WTC11 (cell line): ENCODE results near the gene DHTKD1. TPM values are rescaled to one million over a fixed set of nuclear protein-coding genes. Genes with fewer than 3 reads are reported as not detected.

Source experiments
- ATAC-seq: fragments of 200-7000 bp; cut with Tn5 transposase; 2 replicates; pipeline ENCODE4 v1.10.0; 2021; ENCODE audit warnings: mild to moderate bottlenecking, moderate library complexity
- CTCF ChIA-PET: fragments of 300-600 bp; sonication (Branson Sonifier 250); formaldehyde crosslinking; loops from one replicate; lab custom pipeline; 2021; ENCODE audit warnings: antibody characterized with exemption; lab: Charles Lee
- POLR2A ChIA-PET: fragments of 350-600 bp; sonication (Branson Sonifier 250); formaldehyde crosslinking; loops from one replicate; lab custom pipeline; 2021; ENCODE audit warnings: antibody characterized with exemption; lab: Charles Lee
- DNase-seq: peaks from one replicate; pipeline ENCODE4 v3.0.0; 2021; ENCODE audit warnings: low spot score
- H3K27ac Mint-ChIP-seq: 2 replicates; pipeline ENCODE4 v1.8.0; 2021; ENCODE audit warnings: mixed read lengths
- H3K27me3 Mint-ChIP-seq: 2 replicates; pipeline ENCODE4 v1.8.0; 2021; ENCODE audit warnings: low read depth, mild to moderate bottlenecking, moderate library complexity, mixed read lengths
- H3K36me3 Mint-ChIP-seq: 2 replicates; pipeline ENCODE4 v1.8.0; 2021; ENCODE audit warnings: mixed read lengths
- H3K4me1 Mint-ChIP-seq: 2 replicates; pipeline ENCODE4 v1.8.0; 2022; ENCODE audit warnings: mixed read lengths
- H3K4me3 Mint-ChIP-seq: 2 replicates; pipeline ENCODE4 v1.8.0; 2021; ENCODE audit warnings: mild to moderate bottlenecking, moderate library complexity, mixed read lengths
- H3K9me3 Mint-ChIP-seq: 2 replicates; pipeline ENCODE4 v1.8.0; 2021; ENCODE audit warnings: mixed read lengths
- FOXP1 ChIP-seq: sonication (generic); formaldehyde crosslinking; IDR thresholded peaks from 2 replicates; pipeline ENCODE4 v1.8.0; 2022; ENCODE audit warnings: missing genetic modification reagents, mild to moderate bottlenecking, moderate library complexity, borderline replicate concordance
- HMGA2 ChIP-seq: fragments of 250-450 bp; sonication (Bioruptor Pico); IDR thresholded peaks from 2 replicates; pipeline ENCODE4 v1.4.0; 2021; ENCODE audit warnings: mild to moderate bottlenecking, moderate library complexity
- HMGXB4 ChIP-seq: sonication (generic); formaldehyde crosslinking; IDR thresholded peaks from 2 replicates; pipeline ENCODE4 v1.8.1; 2023; ENCODE audit warnings: mild to moderate bottlenecking, moderate library complexity, missing genetic modification reagents
- SMAD3 ChIP-seq: sonication (generic); formaldehyde crosslinking; IDR thresholded peaks from 2 replicates; pipeline ENCODE4 v1.8.0; 2022; ENCODE audit warnings: missing genetic modification reagents, mild to moderate bottlenecking, borderline replicate concordance
- SOX15 ChIP-seq: fragments of 250-450 bp; sonication (Bioruptor Pico); IDR thresholded peaks from 2 replicates; pipeline ENCODE4 v1.9.0; 2021; ENCODE audit warnings: mild to moderate bottlenecking
- SP1 ChIP-seq: sonication (generic); formaldehyde crosslinking; conservative IDR thresholded peaks from 2 replicates; pipeline ENCODE4 v1.8.1; 2022; ENCODE audit warnings: missing genetic modification reagents
- ZNF416 ChIP-seq: fragments of 250-450 bp; sonication (Bioruptor Pico); IDR thresholded peaks from 2 replicates; pipeline ENCODE4 v1.9.0; 2021; ENCODE audit warnings: mild to moderate bottlenecking, inconsistent platforms
- ZNF512 ChIP-seq: sonication (generic); formaldehyde crosslinking; IDR thresholded peaks from 2 replicates; pipeline ENCODE4 v1.8.1; 2022; ENCODE audit warnings: missing genetic modification reagents, borderline replicate concordance
- total RNA-seq: library from RNA; stranded (reverse); gene quantifications from 3 replicates; pipeline ENCODE4 v1.2.3, GENCODE V29; 2021
- TF ChIP-seq, protein P1 (sequence below): sonication (generic); formaldehyde crosslinking; IDR thresholded peaks from 2 replicates; pipeline ENCODE4 v1.8.1; 2023; ENCODE audit warnings: mild to moderate bottlenecking, missing genetic modification reagents

The DHTKD1 gene
- total RNA-seq, 1 experiment from 2014 or later = 57.9 TPM

DNA sequence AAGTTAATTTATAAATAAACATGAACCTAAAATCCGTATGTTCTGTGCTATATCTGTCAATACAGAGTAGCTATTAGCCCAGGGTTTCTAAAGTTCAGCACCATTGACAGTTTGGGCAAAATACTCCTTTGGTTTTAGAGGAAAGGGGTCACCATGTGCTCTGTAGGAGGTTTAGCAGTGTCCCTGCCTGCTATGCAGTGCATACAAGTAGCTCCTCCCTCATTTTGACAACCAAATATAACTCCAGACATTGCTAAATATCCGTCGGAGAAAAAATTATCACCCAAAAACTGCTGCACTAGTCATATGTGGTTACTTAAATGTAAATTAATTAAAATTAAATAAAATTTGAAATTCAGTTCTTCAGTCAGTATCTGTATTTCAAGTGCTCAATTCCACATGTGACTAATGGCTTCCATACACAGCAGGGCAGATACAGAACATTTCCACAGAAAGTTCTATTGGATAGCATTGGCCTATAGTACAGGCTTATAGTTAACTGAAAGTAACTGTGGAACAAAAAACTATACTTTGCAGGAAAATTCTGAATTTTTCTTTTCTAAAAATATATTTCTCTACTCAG, 32.6 kb upstream of the DHTKD1 start (continued):
- TF ChIP-seq SP1 (CRISPR knock-in tag) = no peak

- no peaks in the 10 kb centered on the region for H3K36me3 Mint-ChIP-seq
- ChIA-PET CTCF (interaction anchor here (1.0 to 1.9 kb wide), 6 partner anchors 55 to 259 kb away, joined by 3 to 5 read pairs (median 3); partner anchors contain the start of genes CDC123 and NUDT5), POLR2A (interaction anchor here (0.7 kb wide), 1 partner anchor 55 kb away, joined by 3 read pairs; no protein-coding TSS in a partner anchor)
- TF ChIP-seq SMAD3 (CRISPR knock-in tag) = no peak
- TF ChIP-seq HMGXB4 = 0 out of 2 replicates have a peak, but pooled peaks have one; percentile 5
- no peaks in the 10 kb centered on the region for H3K27me3 Mint-ChIP-seq
- H3K9me3 Mint-ChIP-seq = no peaks in the 10 kb centered on the region
- H3K4me3 Mint-ChIP-seq = peak overlapping the region; percentile 92
- ATAC-seq = no peak
- H3K27ac Mint-ChIP-seq = peak overlapping the region; percentile 91
- peaks cover 21% of the 10 kb centered on the region for H3K4me1 Mint-ChIP-seq
- no peak for DNase-seq
Observed at GRCh38 chr10:12041766-12042408, 26.9 kb upstream of the DHTKD1 start.

DNA sequence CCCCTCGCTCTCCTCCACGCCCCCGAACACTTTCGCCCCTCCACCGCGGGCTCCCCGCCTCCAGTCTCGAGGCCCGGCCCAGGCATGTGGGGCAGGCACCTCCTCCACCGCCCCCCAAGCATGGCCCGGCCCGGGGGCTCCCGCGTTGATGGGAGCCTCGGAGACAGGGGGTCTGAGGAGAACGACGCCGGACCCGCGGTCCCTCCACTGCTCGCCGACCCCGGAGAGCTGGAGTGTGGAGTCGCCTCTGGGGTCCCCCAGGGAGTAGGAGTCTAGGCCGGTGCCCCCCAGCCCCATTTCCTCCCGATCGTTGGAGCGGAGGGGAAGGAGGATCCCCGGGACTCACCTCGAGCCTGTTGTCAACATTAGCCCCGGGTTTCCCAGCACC, 26.4 kb upstream of the DHTKD1 start:
- no peaks in the 10 kb centered on the region for H3K9me3 Mint-ChIP-seq
- CTCF ChIA-PET = interaction anchor here (1.0 to 1.9 kb wide), 5 partner anchors 56 to 260 kb away, joined by 3 to 5 read pairs (median 3); partner anchors contain the start of genes CDC123 and NUDT5
- H3K4me3 Mint-ChIP-seq = peak overlapping the region; percentile 92
- POLR2A ChIA-PET = interaction anchor here (0.6 to 1.2 kb wide), 4 partner anchors 27 to 1253 kb away, joined by 3 to 7 read pairs (median 4); no protein-coding TSS in a partner anchor
- no peaks in the 10 kb centered on the region for H3K27me3 Mint-ChIP-seq
- H3K36me3 Mint-ChIP-seq = no peaks in the 10 kb centered on the region
- DNase-seq = no peak
- TF ChIP-seq, protein P1, sequence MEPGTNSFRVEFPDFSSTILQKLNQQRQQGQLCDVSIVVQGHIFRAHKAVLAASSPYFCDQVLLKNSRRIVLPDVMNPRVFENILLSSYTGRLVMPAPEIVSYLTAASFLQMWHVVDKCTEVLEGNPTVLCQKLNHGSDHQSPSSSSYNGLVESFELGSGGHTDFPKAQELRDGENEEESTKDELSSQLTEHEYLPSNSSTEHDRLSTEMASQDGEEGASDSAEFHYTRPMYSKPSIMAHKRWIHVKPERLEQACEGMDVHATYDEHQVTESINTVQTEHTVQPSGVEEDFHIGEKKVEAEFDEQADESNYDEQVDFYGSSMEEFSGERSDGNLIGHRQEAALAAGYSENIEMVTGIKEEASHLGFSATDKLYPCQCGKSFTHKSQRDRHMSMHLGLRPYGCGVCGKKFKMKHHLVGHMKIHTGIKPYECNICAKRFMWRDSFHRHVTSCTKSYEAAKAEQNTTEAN (CRISPR knock-in tag) = peak; percentile 23; the same call in 1 of the 2 replicates
- TF ChIP-seq ZNF512 (CRISPR knock-in tag) = no peak
- TF ChIP-seq HMGA2 (CRISPR knock-in tag) = no peak
- no peak for TF ChIP-seq ZNF416 (CRISPR knock-in tag)
- no peak for TF ChIP-seq SOX15 (CRISPR knock-in tag)
- TF ChIP-seq FOXP1 = no peak
- TF ChIP-seq HMGXB4 = no peak
- H3K27ac Mint-ChIP-seq = 0 out of 2 replicates have a peak overlapping the region, but pooled peaks have one; percentile 91
- ATAC-seq = peak; percentile 1; the same call in 1 of the 2 replicates
- peaks cover 21% of the 10 kb centered on the region for H3K4me1 Mint-ChIP-seq
